ENCODE data around the gene PDE4B.

DNA sequence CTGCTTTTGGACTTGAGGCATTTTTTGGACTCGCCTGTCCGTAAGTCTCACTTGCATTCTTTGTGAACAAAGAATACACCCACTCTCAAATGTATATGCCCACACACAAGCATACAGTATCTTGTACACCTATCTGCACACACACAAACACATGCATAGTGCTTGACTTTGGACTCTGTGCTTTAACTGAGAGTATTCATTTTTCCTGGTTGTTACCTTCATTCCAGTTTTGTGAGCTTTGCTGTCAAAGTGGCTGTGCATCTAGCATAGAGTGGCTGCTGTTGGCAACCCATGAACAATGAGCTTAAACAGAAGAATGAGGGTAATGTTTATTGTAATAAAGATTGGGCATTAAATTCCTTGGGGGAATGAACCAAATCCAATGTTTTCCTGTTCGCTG is 199.0 kb downstream of the PDE4B start:
- TF ChIP-seq, protein P1, sequence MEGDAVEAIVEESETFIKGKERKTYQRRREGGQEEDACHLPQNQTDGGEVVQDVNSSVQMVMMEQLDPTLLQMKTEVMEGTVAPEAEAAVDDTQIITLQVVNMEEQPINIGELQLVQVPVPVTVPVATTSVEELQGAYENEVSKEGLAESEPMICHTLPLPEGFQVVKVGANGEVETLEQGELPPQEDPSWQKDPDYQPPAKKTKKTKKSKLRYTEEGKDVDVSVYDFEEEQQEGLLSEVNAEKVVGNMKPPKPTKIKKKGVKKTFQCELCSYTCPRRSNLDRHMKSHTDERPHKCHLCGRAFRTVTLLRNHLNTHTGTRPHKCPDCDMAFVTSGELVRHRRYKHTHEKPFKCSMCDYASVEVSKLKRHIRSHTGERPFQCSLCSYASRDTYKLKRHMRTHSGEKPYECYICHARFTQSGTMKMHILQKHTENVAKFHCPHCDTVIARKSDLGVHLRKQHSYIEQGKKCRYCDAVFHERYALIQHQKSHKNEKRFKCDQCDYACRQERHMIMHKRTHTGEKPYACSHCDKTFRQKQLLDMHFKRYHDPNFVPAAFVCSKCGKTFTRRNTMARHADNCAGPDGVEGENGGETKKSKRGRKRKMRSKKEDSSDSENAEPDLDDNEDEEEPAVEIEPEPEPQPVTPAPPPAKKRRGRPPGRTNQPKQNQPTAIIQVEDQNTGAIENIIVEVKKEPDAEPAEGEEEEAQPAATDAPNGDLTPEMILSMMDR (IDR thresholded peaks at IDR 0.05), result no peak
- TF ChIP-seq POLR2A (IDR thresholded peaks at IDR 0.05), result no peak

All from lower leg skin (tissue), 3 donors.